HepG2 (cell line): ENCODE measurements around the gene MYL11. TPM values are rescaled to one million over a fixed set of nuclear protein-coding genes. Genes with fewer than 3 reads are reported as not detected.
A peak's percentile ranks its signal among the peaks of the same experiment; 100 is the strongest.

Experiments
- BATF2 ChIP-seq: sonication (generic); formaldehyde crosslinking; IDR thresholded peaks from 2 replicates; pipeline ENCODE4 v1.8.0; 2022; ENCODE audit warnings: mild to moderate bottlenecking, missing genetic modification reagents, moderate library complexity
- CBX5 ChIP-seq: sonication (generic); formaldehyde crosslinking; IDR thresholded peaks from 2 replicates; pipeline ENCODE4 v1.4.0; 2020; ENCODE audit warnings: missing genetic modification reagents, borderline replicate concordance
- FOXC1 ChIP-seq: sonication (generic); formaldehyde crosslinking; IDR thresholded peaks from 2 replicates; pipeline ENCODE4 v1.8.0; 2022; ENCODE audit warnings: mild to moderate bottlenecking, missing genetic modification reagents, borderline replicate concordance
- GLMP ChIP-seq: sonication (generic); formaldehyde crosslinking; IDR thresholded peaks from 2 replicates; pipeline ENCODE4 v1.9.0; 2021; ENCODE audit warnings: missing genetic modification reagents, mild to moderate bottlenecking, borderline replicate concordance
- MEIS1 ChIP-seq: sonication (generic); formaldehyde crosslinking; IDR thresholded peaks from 2 replicates; pipeline ENCODE4 v1.9.0; 2021; ENCODE audit warnings: mild to moderate bottlenecking, missing genetic modification reagents, moderate library complexity, borderline replicate concordance
- NBN ChIP-seq: fragments of 450-650 bp; conservative IDR thresholded peaks from 2 replicates; pipeline ENCODE4 v1.6.1; 2017
- POLR2G ChIP-seq: fragments of 200-400 bp; formaldehyde crosslinking; IDR thresholded peaks from 2 replicates; pipeline ENCODE4 v1.6.1; 2018; ENCODE audit warnings: mild to moderate bottlenecking, low read depth, low read length, moderate library complexity
- SKIL ChIP-seq: sonication (generic); formaldehyde crosslinking; IDR thresholded peaks from 2 replicates; pipeline ENCODE4 v1.8.0; 2022; ENCODE audit warnings: missing genetic modification reagents, mild to moderate bottlenecking, moderate library complexity, borderline replicate concordance
- TFE3 ChIP-seq: IDR thresholded peaks from 2 replicates; pipeline ENCODE4 v1.6.1; 2016
- ZNF232 ChIP-seq: sonication (generic); formaldehyde crosslinking; IDR thresholded peaks from 2 replicates; pipeline ENCODE4 v1.4.0; 2020; ENCODE audit warnings: missing genetic modification reagents, borderline replicate concordance
- ZNF235 ChIP-seq: sonication (generic); formaldehyde crosslinking; IDR thresholded peaks from 2 replicates; pipeline ENCODE4 v1.8.1; 2023; ENCODE audit warnings: mild to moderate bottlenecking, missing genetic modification reagents, borderline replicate concordance
- ZNF281 ChIP-seq: sonication (generic); formaldehyde crosslinking; IDR thresholded peaks from 2 replicates; pipeline ENCODE4 v1.4.0; 2020; ENCODE audit warnings: missing genetic modification reagents, borderline replicate concordance
- ZNF296 ChIP-seq: sonication (generic); formaldehyde crosslinking; conservative IDR thresholded peaks from 2 replicates; pipeline ENCODE4 v1.5.0; 2020; ENCODE audit warnings: mild to moderate bottlenecking, missing genetic modification reagents
- ZNF543 ChIP-seq: sonication (generic); formaldehyde crosslinking; IDR thresholded peaks from 2 replicates; pipeline ENCODE4 v1.4.0; 2020; ENCODE audit warnings: mild to moderate bottlenecking, missing genetic modification reagents
- ZNF710 ChIP-seq: sonication (generic); formaldehyde crosslinking; IDR thresholded peaks from 2 replicates; pipeline ENCODE4 v1.5.0; 2020; ENCODE audit warnings: mild to moderate bottlenecking, missing genetic modification reagents, borderline replicate concordance
- ZNF713 ChIP-seq: sonication (generic); formaldehyde crosslinking; IDR thresholded peaks from 2 replicates; pipeline ENCODE4 v1.4.0; 2020; ENCODE audit warnings: mild to moderate bottlenecking, missing genetic modification reagents
- ZNF75D ChIP-seq: sonication (generic); formaldehyde crosslinking; IDR thresholded peaks from 2 replicates; pipeline ENCODE4 v1.8.1; 2023; ENCODE audit warnings: missing genetic modification reagents, mild to moderate bottlenecking, borderline replicate concordance
- ZSCAN12 ChIP-seq: sonication (generic); formaldehyde crosslinking; IDR thresholded peaks from 2 replicates; pipeline ENCODE4 v1.9.0; 2021; ENCODE audit warnings: mild to moderate bottlenecking, missing genetic modification reagents
- polyA plus RNA-seq, 8 experiments: library from polyadenylated mRNA; depleted of rRNA in 3 of 8; stranded (reverse) in 7 of 8; unstranded in 1 of 8; fragments of >200 nt; fragmentation: Illumina TruSeq in 4 of 8; extraction: Trizol in 4 of 8; gene quantifications; 2 replicates each; pipeline versions ENCODE4 v1.2.1 to v1.2.3, GENCODE V29; 2011 to 2016; ENCODE audit warnings: low read depth in 4 of 8, missing spikeins in 1 of 8, mixed read lengths in 1 of 8; ENCODE audit not compliant: insufficient read depth in 1 of 8
- total RNA-seq, 5 experiments: library from RNA; depleted of rRNA; stranded (reverse); fragments of >200 nt; fragmentation: Illumina TruSeq; extraction: Trizol; gene quantifications; 2 replicates each; pipeline ENCODE4 v1.2.3, GENCODE V29; 2016; ENCODE audit warnings: low read depth in 1 of 5

Gene MYL11
- total and polyA plus RNA-seq, 2 of the 13 experiments (the other 11 are each of a cell fraction or from before 2014, with no cell fraction given): not detected

- TF ChIP-seq SKIL (CRISPR knock-in tag): no peak
- TF ChIP-seq ZNF281: peak; percentile 27; the same call in 1 of the 2 replicates
- TF ChIP-seq NBN: no peak
- no peak for TF ChIP-seq ZNF543 (CRISPR knock-in tag)
- no peak for TF ChIP-seq TFE3 (CRISPR knock-in tag)
- TF ChIP-seq ZNF713 (CRISPR knock-in tag): no peak
- no peak; the same call in 1 of the 2 replicates for TF ChIP-seq ZNF235 (CRISPR knock-in tag)
- no peak for TF ChIP-seq CBX5
- no peak for TF ChIP-seq MEIS1 (CRISPR knock-in tag)
- TF ChIP-seq ZSCAN12: no peak
- TF ChIP-seq ZNF232: no peak
- no peak for TF ChIP-seq GLMP (CRISPR knock-in tag)
- TF ChIP-seq POLR2G: peak; percentile 52
- no peak for TF ChIP-seq BATF2 (CRISPR knock-in tag)
- TF ChIP-seq ZNF296 (CRISPR knock-in tag): no peak
- no peak for TF ChIP-seq ZNF75D (CRISPR knock-in tag)
- no peak for TF ChIP-seq FOXC1 (CRISPR knock-in tag)
- TF ChIP-seq ZNF710 (CRISPR knock-in tag): no peak
These were observed 4.6 kb upstream of the MYL11 start (continued) for GRCh38 chr16:30369938-30370455.
